ENCODE results near the gene FNBP1.
A peak's percentile ranks its signal among the peaks of the same experiment; 100 is the strongest.

The FNBP1 gene

DNA sequence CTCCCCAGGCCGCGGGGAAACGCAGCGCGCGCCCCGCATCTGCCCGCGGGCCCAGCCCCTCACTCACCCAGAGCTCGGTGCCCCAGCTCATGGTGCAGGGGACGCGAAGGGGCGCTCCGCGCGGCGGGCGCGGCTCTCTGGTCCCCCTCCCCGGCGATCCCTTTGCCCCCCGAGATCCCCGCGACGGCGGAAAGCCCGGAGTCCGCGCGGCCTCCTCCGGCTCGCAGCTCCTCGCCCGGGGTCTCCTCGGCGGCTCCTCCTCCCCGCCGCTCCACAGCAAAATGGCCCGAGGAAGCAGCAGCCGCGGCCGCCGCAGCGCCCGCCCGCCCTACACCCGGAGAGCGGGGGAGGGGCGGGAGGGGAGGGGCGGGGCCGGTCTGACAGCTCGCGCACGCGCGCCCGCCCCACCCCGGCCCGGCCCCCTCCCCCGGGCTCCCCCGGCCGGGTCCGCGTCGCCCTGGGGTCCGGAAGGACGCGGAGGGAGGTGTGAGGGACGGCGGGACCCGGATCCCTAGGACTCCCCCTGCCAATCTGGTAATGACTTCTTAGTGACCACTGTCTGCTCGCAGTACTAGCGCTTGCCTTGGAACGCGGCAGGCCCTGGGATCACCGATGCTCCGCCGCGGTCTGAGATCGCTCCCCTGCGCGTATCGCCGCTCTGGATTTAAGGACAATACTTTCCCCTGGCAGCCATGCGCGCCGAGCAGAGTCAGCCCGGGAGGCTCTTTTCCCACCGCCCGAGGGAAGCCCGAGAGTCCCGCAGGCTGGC lies at the start of gene FNBP1:
Gene FNBP1, minus strand, starts transcription at position 305 of the 769 bp plus-strand sequence. Its CDS starts 214 bp downstream, at position 91.
- peak; percentile 64 for DNase-seq (ENCODE audit: low read depth)

DNA sequence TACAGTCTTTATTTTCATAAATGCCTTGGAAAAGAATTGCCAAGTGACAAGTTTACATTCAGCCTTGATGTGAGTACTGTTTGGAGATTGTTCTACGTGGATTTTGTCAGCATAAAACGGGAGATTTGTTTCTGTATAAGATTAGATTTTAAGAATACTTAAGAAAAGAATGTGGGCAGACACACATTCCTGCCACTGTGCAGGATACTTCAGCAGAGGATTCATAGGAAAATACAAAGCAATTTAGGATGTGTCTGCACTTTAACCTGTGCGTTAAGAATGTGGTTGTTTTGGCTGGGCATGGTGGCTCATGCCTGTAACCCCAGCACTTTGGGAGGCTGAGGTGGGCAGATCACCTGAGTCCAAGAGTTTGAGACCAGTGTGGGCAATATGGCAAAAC lies 47.9 kb upstream of the FNBP1 start:
- DNase-seq (ENCODE audit: low read depth): no peak

DNA sequence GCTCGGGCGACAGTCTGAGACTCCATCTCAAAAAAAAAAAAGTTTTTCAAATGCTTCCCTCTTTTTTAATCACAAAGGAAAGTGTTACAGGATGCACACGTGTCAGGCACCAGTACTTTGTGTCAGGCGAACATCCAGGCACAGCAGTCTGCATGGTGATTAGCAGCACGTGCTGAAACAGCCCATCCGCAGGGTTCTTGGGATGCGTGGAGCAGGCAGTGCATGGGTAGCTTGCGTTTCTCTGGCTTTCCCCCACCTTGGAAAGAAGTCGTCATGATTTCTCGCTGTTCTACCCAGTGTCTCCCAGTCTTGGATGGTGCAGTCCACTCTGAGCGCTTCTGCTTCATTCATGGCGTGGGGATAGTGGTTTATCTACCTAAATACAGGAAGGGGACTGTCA lies 46.2 kb upstream of the FNBP1 start:
- DNase-seq (ENCODE audit: low read depth): no peak

DNA sequence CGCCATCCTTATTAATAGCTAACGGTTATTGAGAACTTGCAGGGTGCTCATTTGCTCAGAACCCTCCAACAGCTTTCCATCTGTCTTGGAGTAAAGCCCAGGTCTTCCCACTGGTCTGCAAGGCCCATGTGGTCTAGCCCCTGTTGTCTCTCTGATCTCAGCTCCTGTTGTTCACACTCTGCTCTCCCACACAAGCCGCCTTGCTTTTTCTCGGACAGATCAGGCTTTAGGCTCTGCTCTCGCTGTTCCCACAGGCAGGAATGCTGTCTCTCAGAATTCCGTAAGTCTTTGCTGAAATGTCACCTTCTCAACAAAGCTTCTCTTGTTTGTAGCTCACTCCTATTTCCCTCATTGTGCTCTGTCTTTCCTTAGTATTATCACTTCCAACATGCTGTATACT lies 45.1 kb upstream of the FNBP1 start:
- DNase-seq (ENCODE audit: low read depth): no peak

DNA sequence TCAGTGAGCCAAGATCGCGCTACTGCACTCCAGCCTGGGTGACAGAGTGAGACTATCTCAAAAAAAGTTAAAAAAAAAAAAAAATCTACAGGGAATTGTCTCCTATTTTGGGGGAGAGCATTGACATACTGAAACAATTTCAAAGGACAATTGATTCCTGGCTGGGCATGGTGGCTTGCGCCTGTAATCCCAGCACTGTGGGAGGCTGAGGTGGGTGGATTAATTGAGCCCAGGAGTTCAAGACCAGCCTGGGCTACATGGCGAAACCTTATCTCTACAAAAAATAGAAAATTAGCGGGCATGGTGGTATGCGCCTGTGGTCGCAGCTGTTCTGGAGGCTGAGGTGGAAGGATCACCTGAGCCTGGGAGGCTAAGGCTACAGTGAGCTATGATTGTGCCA lies 41.3 kb upstream of the FNBP1 start:
- no peak for DNase-seq (ENCODE audit: low read depth)

DNA sequence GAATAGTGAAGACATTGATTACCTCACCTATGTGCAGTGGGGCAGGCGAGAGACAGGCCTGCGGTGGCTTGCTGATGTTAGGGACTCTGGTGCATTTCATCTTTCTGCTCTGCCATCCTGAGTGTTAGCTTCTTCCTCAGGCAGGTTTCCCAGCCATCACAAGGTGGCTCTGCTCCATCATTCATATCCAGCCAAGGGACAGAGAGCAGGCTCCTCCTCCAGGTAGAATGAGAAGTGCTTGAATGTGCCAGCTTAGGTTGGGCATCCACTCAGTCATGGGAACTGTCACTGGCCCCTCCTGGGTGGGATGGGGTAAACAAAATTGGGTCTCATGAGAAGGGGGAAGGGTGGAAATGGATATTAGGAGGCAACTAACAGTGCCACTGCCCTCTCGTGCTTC lies 35.6 kb upstream of the FNBP1 start:
- DNase-seq (ENCODE audit: low read depth): no peak

DNA sequence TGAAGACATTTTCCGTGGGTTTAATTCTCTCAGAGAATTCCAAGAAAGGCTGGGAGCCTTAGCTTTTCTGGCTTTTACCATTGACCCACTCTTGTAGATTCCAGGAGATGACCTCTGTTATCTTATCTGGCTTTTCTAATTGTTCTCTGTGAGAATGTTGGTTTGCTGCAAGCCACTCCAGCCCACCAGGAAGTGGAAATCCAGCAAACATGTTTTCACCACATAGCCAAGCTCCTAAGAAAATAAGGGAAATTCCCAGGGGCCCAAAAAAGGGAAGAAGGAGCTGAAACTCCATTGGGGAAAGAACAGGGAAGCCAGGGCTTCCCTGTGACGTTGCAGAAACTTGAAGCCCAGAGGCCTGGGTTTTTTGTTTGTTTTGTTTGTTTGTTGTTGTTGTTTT lies 30.4 kb upstream of the FNBP1 start:
- no peak for DNase-seq (ENCODE audit: low read depth)

DNA sequence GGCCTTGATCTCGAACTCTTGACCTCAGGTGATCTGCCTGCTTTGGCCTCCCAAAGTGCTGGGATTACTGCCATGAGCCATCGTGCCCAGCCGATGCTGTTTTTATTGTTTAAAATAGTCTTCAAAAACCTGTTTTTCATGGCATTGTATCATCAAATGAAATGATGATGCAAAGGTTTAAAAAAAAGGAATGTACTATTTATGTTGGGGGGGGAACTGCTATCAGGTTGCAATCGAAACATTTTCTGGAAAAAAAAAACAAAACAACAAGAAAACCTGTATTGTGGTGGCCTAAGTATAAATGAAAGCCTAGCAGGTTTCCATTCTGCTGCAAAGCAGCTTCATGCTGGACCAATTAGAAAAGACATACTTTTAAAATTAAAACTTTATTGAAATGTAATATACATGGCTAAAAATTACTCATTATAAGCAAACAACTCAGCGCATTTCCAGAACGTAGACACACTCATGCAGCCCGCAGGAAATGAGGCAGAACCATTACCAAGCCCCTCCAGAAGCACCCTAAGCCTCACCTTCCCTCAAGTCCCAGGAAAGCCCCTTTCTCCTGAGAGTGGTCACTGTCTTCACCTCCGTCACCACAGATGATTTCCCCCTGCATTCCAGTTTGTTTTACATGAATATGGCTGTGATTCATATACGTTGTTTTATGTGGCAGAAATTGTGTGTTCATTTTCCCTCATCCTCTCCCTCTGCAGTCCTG lies 29.7 kb upstream of the FNBP1 start:
- no peak for DNase-seq (ENCODE audit: low read depth)

DNA sequence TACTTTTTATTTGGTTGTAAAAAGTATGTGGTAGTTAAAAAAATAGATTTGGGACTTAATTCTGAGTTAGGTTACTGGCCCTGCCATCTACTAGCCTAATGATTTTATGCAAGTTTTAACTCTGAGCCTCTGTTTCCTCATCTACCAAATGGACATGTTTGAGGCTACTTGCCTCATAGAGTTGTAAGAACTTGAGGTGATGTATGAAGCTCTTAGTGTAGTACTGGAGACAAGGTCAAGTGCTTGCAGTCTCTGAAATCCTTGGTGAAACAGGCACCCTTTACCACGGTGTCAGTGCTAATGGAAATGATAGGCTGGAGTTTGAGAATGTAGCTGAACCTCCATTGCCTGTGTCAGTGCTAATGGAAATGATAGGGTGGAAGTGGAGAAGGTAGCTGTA lies 26.1 kb upstream of the FNBP1 start:
- no peak for DNase-seq (ENCODE audit: low read depth)

DNA sequence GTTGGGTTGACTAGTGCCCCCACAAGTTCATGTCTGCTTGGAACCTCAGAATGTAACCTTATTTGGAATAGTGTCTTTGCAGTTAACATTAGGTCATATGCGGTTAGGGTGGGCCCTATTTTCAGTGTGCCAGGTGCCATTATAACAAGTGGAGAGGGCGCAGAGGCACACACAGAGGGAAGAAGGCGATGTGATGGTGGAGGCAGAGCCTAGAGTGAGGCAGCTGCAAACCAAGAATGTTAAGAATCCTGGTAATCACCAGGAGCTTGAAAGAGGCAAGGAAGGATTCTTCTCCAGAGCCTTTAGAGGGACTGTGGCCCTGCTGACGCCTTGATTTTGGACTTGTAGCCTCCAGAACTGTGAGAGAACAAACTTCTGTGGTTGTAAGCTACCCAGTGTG lies 21.6 kb upstream of the FNBP1 start:
- DNase-seq (ENCODE audit: low read depth): no peak

DNA sequence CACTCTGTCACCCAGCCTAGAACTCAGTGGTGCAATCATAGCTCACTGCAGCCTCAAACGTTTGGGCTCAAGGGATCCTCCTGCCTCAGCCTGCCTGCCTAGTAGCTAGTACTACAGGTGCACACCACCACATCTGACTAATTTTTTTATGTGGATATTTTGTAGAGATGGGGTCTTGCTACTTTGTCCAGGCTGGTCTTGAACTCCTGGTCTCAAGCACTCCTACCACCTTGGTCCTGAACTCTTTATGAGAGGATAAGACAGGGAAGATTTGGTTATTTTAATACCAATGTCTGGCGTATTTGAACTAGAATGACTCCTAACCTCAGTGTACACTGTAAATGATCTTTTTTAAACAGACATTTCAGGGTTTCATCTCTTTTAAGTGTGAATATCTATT lies 19.8 kb upstream of the FNBP1 start:
- DNase-seq (ENCODE audit: low read depth): no peak

DNA sequence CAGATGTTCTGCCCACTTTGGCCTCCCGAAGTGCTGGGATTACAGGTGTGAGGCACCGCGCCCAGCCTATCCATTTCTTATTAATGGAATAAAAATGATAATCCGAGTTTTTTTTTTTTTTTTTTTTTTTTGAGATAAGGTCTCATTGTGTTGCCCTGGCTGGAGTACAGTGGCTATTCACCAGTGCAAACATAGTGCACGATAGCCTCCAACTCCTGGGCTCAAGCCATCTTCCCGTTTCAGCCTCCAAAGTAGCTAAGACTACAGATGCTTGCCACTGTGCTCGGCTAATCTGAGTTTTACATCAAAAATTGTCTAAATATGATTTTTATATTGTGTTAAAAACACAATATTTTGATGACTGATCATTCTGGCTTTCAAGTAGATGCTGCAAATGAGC lies 17.3 kb upstream of the FNBP1 start:
- DNase-seq (ENCODE audit: low read depth): no peak

DNA sequence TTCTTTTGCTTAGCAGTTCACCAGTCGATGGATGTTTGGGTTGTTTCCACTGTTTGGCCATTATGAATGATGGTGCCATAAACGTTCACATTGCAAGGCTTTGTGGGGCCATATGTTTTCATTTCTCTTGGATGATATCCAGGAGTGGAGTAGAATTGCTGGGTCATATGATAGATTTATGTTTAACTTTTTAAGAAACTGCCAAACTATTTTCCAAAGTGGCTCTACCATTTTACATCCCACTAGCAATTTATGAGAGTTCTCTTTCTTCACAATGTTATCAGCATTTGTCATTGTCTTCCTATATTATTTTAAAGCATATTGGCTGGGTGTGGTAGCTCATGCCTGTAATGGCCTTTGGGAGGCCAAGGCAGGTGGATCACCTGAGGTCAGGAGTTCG lies 15.9 kb upstream of the FNBP1 start:
- no peak for DNase-seq (ENCODE audit: low read depth)

DNA sequence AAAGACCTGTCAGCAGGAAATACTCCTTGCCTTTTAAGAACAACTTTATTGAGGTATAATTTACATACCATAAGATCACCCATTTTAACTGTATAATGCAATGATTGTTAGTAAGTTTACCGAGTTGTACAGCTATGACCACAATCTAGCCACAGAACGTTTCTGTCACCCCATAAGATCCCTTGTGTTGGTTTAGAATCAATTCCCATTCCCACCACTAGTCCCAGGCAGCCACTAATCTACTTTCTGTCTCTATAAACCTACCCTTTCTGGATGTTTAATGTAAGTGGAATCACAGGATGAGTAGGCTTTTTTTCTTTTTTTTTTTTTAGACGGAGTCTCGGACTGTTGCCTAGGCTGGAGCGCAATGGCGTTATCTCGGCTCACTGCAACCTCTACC lies 15.2 kb upstream of the FNBP1 start:
- DNase-seq (ENCODE audit: low read depth): no peak

DNA sequence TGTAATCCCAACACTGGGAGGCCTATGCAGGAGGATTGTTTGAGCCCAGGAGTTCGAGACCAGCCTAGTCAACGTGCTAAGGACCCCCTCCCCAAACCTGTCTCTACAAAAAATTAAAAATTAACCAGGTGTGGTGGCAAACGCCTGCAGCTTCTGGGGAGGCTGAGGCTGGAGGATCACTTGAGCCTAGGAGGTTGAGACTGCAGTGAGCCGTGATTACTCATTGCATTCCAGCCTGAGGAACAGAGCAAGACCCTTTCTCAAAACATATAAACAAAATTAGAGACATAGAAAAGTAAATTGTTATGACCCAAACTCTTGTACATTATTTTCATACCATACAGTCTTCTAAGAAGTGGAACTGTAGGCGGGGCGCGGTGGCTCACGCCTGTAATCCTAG lies 11.8 kb upstream of the FNBP1 start:
- DNase-seq (ENCODE audit: low read depth): no peak

DNA sequence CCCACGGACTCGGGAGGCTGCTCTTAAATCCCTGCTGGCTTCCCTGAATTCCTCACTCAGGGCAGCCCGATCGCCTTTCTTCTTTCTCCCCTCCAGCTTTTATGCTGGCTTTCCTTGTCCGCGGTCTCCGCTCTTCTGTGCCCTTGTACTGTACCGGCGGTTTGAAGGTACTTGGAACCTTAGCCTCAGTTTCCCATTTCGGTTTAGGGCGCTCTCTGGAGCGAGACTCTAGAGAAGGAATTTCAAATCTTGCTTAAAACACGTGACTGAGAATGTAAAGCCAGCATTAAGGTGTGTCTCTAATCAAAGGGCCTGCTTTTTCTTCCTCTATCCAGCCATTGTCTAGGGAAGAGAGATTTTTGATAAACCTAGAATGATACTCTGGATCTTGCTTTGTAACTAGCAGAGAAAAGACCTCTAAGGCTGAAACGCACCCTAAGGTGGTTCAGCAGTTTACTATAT lies 11.4 kb upstream of the FNBP1 start:
- DNase-seq (ENCODE audit: low read depth): no peak

DNA sequence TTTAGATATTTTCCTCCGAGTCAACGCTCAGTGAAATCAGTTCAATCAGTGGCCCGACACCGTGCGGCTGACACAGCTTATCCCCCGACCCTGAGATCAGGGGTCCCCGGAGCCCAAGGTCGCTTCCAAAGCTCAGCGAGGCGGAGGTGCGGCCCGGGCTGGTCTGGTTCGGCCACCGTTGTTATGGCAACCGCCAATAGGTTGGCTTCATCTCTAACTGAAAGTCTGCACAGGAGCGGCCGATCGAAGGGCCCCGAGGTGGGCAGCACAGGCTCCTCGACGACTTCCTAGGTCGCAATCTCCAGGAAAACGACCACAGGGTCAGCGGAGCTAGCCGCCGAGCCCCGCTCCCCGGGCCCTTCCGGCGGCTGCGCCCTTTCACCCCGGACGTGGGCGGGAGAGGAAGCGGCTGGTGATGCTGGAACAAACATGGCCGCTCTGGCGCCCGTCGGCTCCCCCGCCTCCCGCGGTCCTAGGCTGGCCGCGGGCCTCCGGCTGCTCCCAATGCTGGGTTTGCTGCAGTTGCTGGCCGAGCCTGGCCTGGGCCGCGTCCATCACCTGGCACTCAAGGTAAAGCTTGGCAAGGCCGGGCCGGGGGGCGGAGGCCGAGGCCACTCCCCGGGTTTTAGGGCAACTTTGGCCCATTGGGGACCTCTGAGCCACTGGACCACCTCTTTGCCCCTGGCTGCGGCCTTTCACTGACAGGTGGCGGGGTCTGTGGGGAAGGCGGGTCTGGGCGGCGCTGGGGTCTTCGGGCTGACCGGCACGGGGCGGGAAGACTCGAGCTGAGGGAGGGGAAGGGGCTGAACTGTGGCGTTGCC lies 10.7 kb upstream of the FNBP1 start, which contains the start of gene GPR107:
Gene GPR107, plus strand, starts transcription at position 403 of the 821 bp plus-strand sequence. Its CDS starts 27 bp downstream, at position 430.
- peak; percentile 69 for DNase-seq (ENCODE audit: low read depth)

DNA sequence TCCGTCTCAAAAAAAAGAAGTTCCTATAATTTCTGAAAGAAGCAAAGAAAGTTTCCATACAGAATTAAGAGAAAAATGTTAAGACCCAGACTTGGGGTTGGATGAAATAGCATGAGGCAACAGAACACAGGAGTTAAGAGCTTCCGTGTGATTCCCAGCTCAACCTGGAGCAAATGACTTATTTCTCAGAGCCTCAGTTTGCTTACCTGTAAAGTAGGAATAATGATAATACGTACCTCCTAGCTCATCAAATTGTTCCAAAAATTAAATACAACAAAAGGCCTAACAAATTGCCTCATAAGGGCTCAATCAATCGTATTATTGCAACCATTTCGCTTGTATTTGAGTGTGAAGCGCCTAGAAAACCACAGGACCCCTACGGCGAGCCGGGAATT lies 10.1 kb upstream of the FNBP1 start:
- DNase-seq (ENCODE audit: low read depth): no peak

DNA sequence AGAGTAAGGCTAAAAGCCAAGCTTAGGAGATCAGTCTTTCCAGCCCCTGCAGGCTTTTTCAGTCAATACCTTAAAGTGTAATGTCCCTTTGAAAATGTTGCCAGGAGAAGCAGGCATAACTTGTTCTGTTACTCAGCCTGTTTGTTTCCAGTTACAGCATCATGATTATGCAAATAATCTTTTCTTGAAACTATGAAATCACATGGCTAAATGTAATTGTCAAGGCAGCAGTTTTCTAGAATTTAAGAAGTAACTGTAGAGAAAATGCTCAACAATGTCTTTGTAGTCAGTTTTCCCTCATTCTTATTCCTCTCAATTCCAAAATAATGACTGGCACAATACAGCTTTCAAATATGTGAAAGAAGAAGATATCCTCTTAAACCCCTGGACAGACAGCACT lies 8.9 kb upstream of the FNBP1 start:
- DNase-seq (ENCODE audit: low read depth): no peak

DNA sequence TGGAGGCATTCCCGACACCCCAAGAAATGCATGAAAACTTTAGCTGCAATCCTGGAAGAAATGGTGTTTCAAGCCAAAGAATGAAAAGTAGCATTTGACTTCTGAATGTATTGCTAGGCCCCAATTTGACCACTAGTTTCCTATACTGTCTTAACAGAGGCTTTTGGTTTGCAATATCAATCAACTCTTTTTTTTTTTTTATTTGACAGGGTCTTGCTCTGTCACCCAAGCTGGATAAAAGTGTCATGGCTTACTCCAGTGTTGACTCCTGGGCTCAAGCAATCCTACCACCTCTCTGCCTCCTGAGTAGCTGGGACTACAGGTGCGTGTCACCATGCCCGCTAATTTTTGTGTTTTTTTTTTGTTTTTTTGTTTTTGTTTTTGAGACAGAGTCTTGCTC lies 7.5 kb upstream of the FNBP1 start:
- no peak for DNase-seq (ENCODE audit: low read depth)

DNA sequence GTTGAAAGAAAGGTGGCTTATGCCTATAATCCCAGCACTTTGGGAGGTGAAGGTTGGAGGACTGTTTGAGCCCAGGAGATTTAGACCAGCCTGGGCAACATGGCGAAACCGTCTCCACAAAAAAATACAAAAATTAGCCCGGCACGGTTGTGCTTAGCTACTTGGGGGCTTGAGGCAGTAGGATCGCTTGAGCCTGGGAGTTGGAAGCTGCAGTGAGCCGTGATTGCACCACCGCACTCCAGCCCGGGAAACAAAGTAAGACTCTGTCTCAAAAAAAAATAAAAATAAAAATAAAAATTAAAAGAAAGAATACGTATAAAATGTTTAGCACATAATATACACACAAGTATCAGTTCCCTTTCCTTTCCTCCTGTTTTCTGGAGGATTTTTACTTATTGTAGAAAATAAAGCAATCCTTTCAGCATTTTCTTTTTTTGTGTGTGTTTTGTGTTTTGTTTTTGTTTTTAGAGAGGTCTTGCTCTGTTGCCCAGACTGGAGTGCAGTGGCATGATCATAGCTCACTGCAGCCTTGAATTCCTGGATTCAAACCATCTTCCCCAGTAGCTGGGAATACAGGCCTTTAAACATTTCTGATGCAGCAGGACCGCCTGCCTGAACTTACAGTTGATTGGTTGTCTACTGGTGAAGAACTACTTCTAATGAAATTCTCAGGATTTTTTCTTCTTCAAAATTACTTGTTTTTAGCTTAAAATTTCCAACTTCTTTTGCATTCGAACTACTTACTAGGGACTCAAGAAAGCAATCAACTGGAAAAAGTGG lies 6.6 kb upstream of the FNBP1 start:
- DNase-seq (ENCODE audit: low read depth): no peak

All from activated gamma-delta T cell treated with anti-CD3 and anti-CD28 coated beads, Interleukin-2, amount 50 U/mL, for 16 hours (primary cell).